ENCODE measurements around the gene BRD2.

BRD2 gene

GRCh38 chr6:33007831-33008400, 39.5 kb downstream of the BRD2 start:
- Histone ChIP-seq H3K27ac (ENCODE audit: low read depth, low read length) (no peak overlapping the region), H3K4me1 (ENCODE audit: control insufficient read depth, insufficient read depth, low read length) (peaks cover 8% of the 10 kb centered on the region; the same call in 1 of the 2 replicates), H3K9me3 (ENCODE audit: control insufficient read depth, insufficient read depth, low read depth, low read length) (no peaks in the 10 kb centered on the region), H3K27me3 (ENCODE audit: control insufficient read depth, insufficient read depth, low read length) (no peaks in the 10 kb centered on the region), H3K4me3 (ENCODE audit: low read depth, low read length) (no peak overlapping the region), H3K36me3 (ENCODE audit: control insufficient read depth, insufficient read depth, low read length) (no peaks in the 10 kb centered on the region; the same call in 1 of the 2 replicates), H3K9ac (ENCODE audit: low read length) (no peak overlapping the region)

DNA sequence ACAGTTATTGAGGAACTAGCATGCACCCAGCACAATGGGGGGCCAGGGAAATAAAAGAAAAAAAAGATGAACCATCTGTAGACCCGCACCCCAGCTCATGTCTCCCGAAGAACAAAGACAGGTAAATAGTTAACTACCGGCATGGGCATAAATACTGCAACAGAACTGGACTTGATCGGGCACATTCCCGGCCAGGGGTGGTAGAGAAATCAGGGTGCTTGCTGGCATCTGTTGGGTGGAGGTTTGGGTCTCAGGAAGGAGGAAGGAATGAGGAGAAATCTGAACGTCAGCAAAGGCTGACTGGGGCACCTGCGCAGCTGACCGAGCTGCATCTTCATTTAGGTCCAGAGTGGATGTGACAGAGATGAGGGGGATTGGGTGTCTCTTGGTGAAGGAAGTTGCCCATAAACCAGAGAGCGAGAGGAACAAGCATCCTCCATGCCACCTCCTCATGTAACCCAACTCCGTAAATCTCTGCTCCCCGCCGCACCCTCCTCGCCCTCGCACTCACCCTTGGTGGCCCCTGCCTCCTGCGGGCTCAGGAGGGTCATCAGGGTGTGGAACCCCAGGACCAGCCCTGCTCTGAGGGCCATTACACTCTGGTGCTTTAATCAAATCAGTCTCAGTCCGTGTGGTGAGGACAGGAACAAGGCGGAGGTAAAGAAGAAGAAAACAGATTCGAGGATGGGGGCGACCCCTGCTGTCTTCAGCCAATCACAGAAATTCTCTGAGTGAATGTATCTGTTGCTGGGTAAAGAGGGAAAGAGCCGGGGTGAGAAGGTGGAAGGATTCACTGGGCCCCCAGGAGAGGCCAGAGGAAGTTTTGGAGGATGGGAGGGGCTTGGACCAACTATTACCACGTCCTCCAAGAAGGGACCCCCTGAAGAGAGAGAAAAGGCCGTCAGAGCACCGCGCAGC, 40.8 kb downstream of the BRD2 start, which contains the start of gene HLA-DOA:
TSS of gene HLA-DOA (minus strand) at position 648 of the 918 bp plus-strand sequence.
- H3K27me3 ChIP-seq (ENCODE audit: control insufficient read depth, insufficient read depth, low read length) = no peaks in the 10 kb centered on the region

GRCh38 chr6:33010356-33010755, 42.0 kb downstream of the BRD2 start:
- H3K36me3 ChIP-seq (ENCODE audit: control insufficient read depth, insufficient read depth, low read length) = no peaks in the 10 kb centered on the region; the same call in 1 of the 2 replicates
- no peak overlapping the region for H3K4me3 ChIP-seq (ENCODE audit: low read depth, low read length)
- no peaks in the 10 kb centered on the region for H3K27me3 ChIP-seq (ENCODE audit: control insufficient read depth, insufficient read depth, low read length)
- no peaks in the 10 kb centered on the region for H3K9me3 ChIP-seq (ENCODE audit: control insufficient read depth, insufficient read depth, low read depth, low read length)
- no peak overlapping the region for H3K27ac ChIP-seq (ENCODE audit: low read depth, low read length)
- H3K9ac ChIP-seq (ENCODE audit: low read length) = no peak overlapping the region
- H3K4me1 ChIP-seq (ENCODE audit: control insufficient read depth, insufficient read depth, low read length) = peaks cover 12% of the 10 kb centered on the region

More for the DNA sequence above, 40.8 kb downstream of the BRD2 start, which contains the start of gene HLA-DOA:
- Histone ChIP-seq H3K9ac (ENCODE audit: low read length) (no peak within 1 kb of the TSS), H3K27ac (ENCODE audit: low read depth, low read length) (no peak within 1 kb of the TSS), H3K36me3 (ENCODE audit: control insufficient read depth, insufficient read depth, low read length) (no peaks in the 10 kb centered on the region; the same call in 1 of the 2 replicates), H3K9me3 (ENCODE audit: control insufficient read depth, insufficient read depth, low read depth, low read length) (no peaks in the 10 kb centered on the region), H3K4me1 (ENCODE audit: control insufficient read depth, insufficient read depth, low read length) (peaks cover 8% of the 10 kb centered on the region; the same call in 1 of the 2 replicates), H3K4me3 (ENCODE audit: low read depth, low read length) (peak within 1 kb of the TSS; percentile 71)

- H3K9ac ChIP-seq (ENCODE audit: low read length) = no peak overlapping the region
- no peaks in the 10 kb centered on the region for H3K36me3 ChIP-seq (ENCODE audit: control insufficient read depth, insufficient read depth, low read length)
- H3K4me1 ChIP-seq (ENCODE audit: control insufficient read depth, insufficient read depth, low read length) = peaks cover 12% of the 10 kb centered on the region
- no peaks in the 10 kb centered on the region for H3K27me3 ChIP-seq (ENCODE audit: control insufficient read depth, insufficient read depth, low read length)
- no peaks in the 10 kb centered on the region for H3K9me3 ChIP-seq (ENCODE audit: control insufficient read depth, insufficient read depth, low read depth, low read length)
- H3K4me3 ChIP-seq (ENCODE audit: low read depth, low read length) = no peak overlapping the region
- H3K27ac ChIP-seq (ENCODE audit: low read depth, low read length) = no peak overlapping the region
Observed at GRCh38 chr6:33013608-33014007, 45.2 kb downstream of the BRD2 start.

GRCh38 chr6:33014841-33015634, 46.6 kb downstream of the BRD2 start:
- no peak overlapping the region for H3K27ac ChIP-seq (ENCODE audit: low read depth, low read length)
- H3K4me1 ChIP-seq (ENCODE audit: control insufficient read depth, insufficient read depth, low read length) = peaks cover 11% of the 10 kb centered on the region

DNA sequence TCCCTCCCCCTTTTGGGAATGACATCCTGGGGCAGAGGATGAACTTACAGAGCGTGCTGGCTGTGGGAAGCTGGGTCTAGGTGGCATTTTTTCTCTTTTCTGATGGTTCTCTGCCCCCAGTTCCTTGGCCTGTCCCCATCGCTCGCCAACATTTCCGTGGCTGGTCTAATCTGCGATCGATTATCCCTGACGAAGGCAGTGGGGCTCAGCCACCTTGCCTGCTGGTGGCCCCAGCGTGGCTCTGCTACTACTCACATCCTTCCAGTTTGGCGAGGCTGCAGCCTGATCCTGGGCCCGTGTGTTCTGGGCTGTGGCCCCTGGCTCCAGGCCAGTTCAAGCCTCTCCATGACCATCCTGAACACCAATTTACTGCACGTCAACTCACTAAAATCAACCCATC, 47.4 kb downstream of the BRD2 start:
- Histone ChIP-seq H3K9ac (ENCODE audit: low read length) (no peak overlapping the region), H3K27ac (ENCODE audit: low read depth, low read length) (no peak overlapping the region), H3K4me1 (ENCODE audit: control insufficient read depth, insufficient read depth, low read length) (peaks cover 4% of the 10 kb centered on the region), H3K27me3 (ENCODE audit: control insufficient read depth, insufficient read depth, low read length) (no peaks in the 10 kb centered on the region), H3K36me3 (ENCODE audit: control insufficient read depth, insufficient read depth, low read length) (no peaks in the 10 kb centered on the region), H3K4me3 (ENCODE audit: low read depth, low read length) (no peak overlapping the region), H3K9me3 (ENCODE audit: control insufficient read depth, insufficient read depth, low read depth, low read length) (no peaks in the 10 kb centered on the region)

More at GRCh38 chr6:33014841-33015634, 46.6 kb downstream of the BRD2 start:
- Histone ChIP-seq H3K36me3 (ENCODE audit: control insufficient read depth, insufficient read depth, low read length) (no peaks in the 10 kb centered on the region), H3K9me3 (ENCODE audit: control insufficient read depth, insufficient read depth, low read depth, low read length) (no peaks in the 10 kb centered on the region), H3K27me3 (ENCODE audit: control insufficient read depth, insufficient read depth, low read length) (no peaks in the 10 kb centered on the region), H3K4me3 (ENCODE audit: low read depth, low read length) (no peak overlapping the region), H3K9ac (ENCODE audit: low read length) (no peak overlapping the region)

DNA sequence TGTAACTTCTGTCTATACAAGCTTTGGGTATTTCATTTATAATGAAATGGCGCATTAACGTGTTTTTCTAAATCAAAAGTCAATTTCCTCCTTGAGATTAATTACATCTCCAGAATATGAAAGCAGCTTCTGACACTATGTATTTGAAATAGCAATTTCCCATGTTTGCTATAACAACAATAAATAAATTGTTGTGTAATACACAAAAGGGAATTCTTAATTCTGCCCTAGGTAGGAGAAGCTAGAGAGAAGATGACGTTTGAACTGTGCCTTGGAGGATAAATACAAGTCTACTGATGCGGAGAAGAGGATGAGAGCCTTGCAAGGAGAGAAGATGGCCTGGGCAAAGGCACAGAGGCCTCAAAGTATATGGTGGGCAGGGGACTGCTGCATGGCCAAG, 48.6 kb downstream of the BRD2 start:
- Histone ChIP-seq H3K9me3 (ENCODE audit: control insufficient read depth, insufficient read depth, low read depth, low read length) (no peaks in the 10 kb centered on the region), H3K4me3 (ENCODE audit: low read depth, low read length) (no peak overlapping the region), H3K27ac (ENCODE audit: low read depth, low read length) (no peak overlapping the region), H3K9ac (ENCODE audit: low read length) (no peak overlapping the region), H3K27me3 (ENCODE audit: control insufficient read depth, insufficient read depth, low read length) (no peaks in the 10 kb centered on the region), H3K4me1 (ENCODE audit: control insufficient read depth, insufficient read depth, low read length) (peaks cover 4% of the 10 kb centered on the region), H3K36me3 (ENCODE audit: control insufficient read depth, insufficient read depth, low read length) (no peaks in the 10 kb centered on the region)

GRCh38 chr6:33017694-33018353, 49.4 kb downstream of the BRD2 start:
- Histone ChIP-seq H3K4me1 (ENCODE audit: control insufficient read depth, insufficient read depth, low read length) (peaks cover 4% of the 10 kb centered on the region), H3K4me3 (ENCODE audit: low read depth, low read length) (no peak overlapping the region), H3K9ac (ENCODE audit: low read length) (no peak overlapping the region), H3K36me3 (ENCODE audit: control insufficient read depth, insufficient read depth, low read length) (no peaks in the 10 kb centered on the region), H3K27me3 (ENCODE audit: control insufficient read depth, insufficient read depth, low read length) (no peaks in the 10 kb centered on the region), H3K9me3 (ENCODE audit: control insufficient read depth, insufficient read depth, low read depth, low read length) (no peaks in the 10 kb centered on the region), H3K27ac (ENCODE audit: low read depth, low read length) (no peak overlapping the region)

GRCh38 chr6:33018418-33018817, 50.0 kb downstream of the BRD2 start:
- no peaks in the 10 kb centered on the region for H3K27me3 ChIP-seq (ENCODE audit: control insufficient read depth, insufficient read depth, low read length)
- peaks cover 4% of the 10 kb centered on the region for H3K4me1 ChIP-seq (ENCODE audit: control insufficient read depth, insufficient read depth, low read length)
- no peaks in the 10 kb centered on the region for H3K36me3 ChIP-seq (ENCODE audit: control insufficient read depth, insufficient read depth, low read length)
- no peak overlapping the region for H3K4me3 ChIP-seq (ENCODE audit: low read depth, low read length)
- no peak overlapping the region for H3K9ac ChIP-seq (ENCODE audit: low read length)
- H3K27ac ChIP-seq (ENCODE audit: low read depth, low read length) = no peak overlapping the region
- H3K9me3 ChIP-seq (ENCODE audit: control insufficient read depth, insufficient read depth, low read depth, low read length) = no peaks in the 10 kb centered on the region

DNA sequence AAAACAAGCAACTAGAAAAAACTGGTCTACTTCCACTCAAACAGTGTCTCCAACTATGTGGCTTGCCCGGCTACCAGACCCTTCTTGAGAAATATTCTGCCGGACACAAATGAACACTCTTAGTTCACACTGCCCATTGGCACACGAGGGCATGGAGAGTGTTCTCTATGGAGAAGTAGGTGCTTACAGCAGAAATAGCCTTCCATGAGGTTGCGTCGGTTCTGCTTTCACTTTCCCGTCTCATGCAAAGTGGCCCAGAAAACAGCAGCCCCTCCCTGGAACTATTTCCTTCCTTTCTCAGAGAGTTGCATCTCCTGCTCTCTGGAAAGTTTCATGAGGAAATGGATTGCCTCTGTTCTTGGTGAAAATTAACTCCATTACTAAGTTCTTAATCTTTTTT, 50.5 kb downstream of the BRD2 start:
- Histone ChIP-seq H3K27ac (ENCODE audit: low read depth, low read length) (no peak overlapping the region), H3K36me3 (ENCODE audit: control insufficient read depth, insufficient read depth, low read length) (no peaks in the 10 kb centered on the region), H3K9me3 (ENCODE audit: control insufficient read depth, insufficient read depth, low read depth, low read length) (no peaks in the 10 kb centered on the region), H3K4me3 (ENCODE audit: low read depth, low read length) (no peak overlapping the region), H3K27me3 (ENCODE audit: control insufficient read depth, insufficient read depth, low read length) (no peaks in the 10 kb centered on the region), H3K9ac (ENCODE audit: low read length) (no peak overlapping the region), H3K4me1 (ENCODE audit: control insufficient read depth, insufficient read depth, low read length) (peaks cover 4% of the 10 kb centered on the region)
